Measurements from ENCODE around the gene AKAP9.

AKAP9 gene

DNA sequence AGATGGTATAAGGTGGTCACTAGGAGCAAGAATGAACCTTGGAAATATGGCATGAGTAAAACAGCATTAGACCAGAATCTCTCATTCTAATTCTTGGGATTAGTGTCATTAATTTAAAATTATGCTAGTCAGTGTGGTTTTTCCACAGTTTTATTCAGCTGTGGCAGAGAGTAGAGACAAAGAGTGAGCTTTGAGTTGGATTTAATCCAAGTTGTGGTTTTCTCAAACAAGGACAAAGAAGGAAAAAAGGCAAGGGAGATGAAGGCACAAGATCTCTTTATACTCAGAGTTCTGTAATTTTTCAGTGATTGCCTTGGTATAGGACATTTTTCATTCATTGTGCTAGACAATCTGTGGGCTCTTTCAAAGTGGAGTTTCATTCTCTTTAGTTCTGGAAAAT, 28.2 kb upstream of the AKAP9 start:
- H3K36me3 ChIP-seq = no peaks in the 10 kb centered on the region
- TF ChIP-seq Cebpa-rat (IDR thresholded peaks at IDR 0.05) = no peak
- H3K4me1 ChIP-seq = peaks cover 7% of the 10 kb centered on the region; the same call in 1 of the 2 replicates
- no peaks in the 10 kb centered on the region for H3K27me3 ChIP-seq
- no peak overlapping the region for H3K9ac ChIP-seq
- H3K9me3 ChIP-seq = 0 out of 2 replicates have a peak, but pooled peaks cover 4% of the 10 kb centered on the region
- H3K27ac ChIP-seq = no peak overlapping the region
- no peak overlapping the region for H3K4me3 ChIP-seq
- H4K20me1 ChIP-seq = no peaks in the 10 kb centered on the region
- H3K4me2 ChIP-seq = no peak overlapping the region

DNA sequence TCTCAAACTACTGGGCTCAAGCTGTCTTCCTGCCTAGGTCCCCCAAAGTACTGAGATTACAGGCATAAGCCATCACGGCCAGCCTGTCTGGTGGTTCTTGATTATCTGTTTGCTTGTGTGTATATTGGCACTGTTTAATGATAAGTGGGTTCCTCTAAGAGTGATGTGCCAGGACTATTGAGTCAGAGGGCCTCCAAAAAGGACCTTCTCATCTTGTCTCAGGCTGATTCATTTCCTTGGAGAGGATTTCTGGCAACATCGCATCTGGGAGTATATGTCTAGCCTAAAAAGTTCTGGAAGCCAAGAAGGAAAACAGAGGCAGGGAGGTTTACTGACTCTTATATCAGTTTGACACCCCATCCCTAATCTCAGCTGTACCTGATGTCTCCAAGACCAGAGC, 27.1 kb upstream of the AKAP9 start:
- Histone ChIP-seq H3K27ac (no peak overlapping the region), H3K9me3 (0 out of 2 replicates have a peak, but pooled peaks cover 4% of the 10 kb centered on the region), H3K4me3 (no peak overlapping the region), H4K20me1 (no peaks in the 10 kb centered on the region), H3K4me2 (no peak overlapping the region), H3K4me1 (peaks cover 7% of the 10 kb centered on the region; the same call in 1 of the 2 replicates), H3K9ac (no peak overlapping the region), H3K36me3 (no peaks in the 10 kb centered on the region), H3K27me3 (no peaks in the 10 kb centered on the region)
- TF ChIP-seq Cebpa-rat (IDR thresholded peaks at IDR 0.05) = no peak

DNA sequence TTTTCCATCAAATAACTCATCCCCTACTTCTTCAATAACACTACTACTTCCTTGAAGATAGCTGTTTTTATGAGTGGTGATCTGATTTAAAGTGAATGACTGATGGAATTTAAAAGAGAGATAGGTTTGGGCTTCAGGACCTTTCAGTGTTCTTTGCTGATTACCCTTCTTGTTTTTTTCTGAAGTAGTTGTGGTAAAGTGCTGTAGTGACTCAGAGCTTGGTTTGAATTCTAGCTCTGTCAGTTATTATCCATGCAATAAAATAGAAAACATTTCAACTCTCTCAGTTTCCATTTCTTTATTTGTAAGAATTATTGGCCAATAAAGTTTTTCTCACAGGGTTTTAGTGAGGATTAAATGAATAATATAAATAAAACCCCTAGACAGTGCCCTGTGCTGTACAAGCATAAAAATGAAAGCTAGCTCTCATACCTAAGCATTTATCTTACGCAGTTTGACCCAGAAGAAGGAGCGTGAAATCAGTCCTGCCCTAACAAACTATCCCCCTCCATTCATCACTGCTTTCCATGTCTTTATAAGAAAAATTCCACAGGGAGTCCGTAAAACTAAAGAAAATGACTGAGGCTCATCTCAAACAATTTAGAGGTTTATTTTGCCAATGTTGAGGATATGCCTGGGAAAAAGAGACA, 25.1 kb upstream of the AKAP9 start:
- H3K9ac ChIP-seq = no peak overlapping the region
- no peak for TF ChIP-seq Cebpa-rat (IDR thresholded peaks at IDR 0.05)
- H3K9me3 ChIP-seq = 0 out of 2 replicates have a peak, but pooled peaks cover 4% of the 10 kb centered on the region
- peaks cover 7% of the 10 kb centered on the region; the same call in 1 of the 2 replicates for H3K4me1 ChIP-seq
- no peaks in the 10 kb centered on the region for H3K27me3 ChIP-seq
- no peak overlapping the region for H3K4me3 ChIP-seq
- no peak overlapping the region for H3K4me2 ChIP-seq
- no peaks in the 10 kb centered on the region for H3K36me3 ChIP-seq
- H4K20me1 ChIP-seq = no peaks in the 10 kb centered on the region
- H3K27ac ChIP-seq = no peak overlapping the region

DNA sequence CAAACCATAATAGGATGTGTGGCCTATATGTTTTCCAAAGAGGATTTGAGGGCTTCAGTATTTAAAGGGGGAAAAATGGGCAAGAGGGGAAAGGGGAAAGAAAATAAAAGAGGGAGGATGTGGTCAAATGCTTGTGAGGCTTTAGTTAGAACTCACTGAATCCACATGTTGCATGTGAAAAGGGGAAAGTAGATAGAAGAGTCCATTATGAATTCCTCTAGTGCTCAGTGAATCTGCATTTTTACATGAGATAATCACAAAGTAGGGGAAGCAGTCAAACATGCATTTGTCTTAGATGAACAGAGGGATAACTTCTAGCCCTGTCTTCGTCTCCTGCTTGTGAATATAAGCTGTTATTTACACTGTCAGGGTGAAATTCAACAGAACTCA, 24.6 kb upstream of the AKAP9 start:
- peaks cover 7% of the 10 kb centered on the region; the same call in 1 of the 2 replicates for H3K4me1 ChIP-seq
- no peaks in the 10 kb centered on the region for H3K36me3 ChIP-seq
- H4K20me1 ChIP-seq = no peaks in the 10 kb centered on the region
- no peak for TF ChIP-seq Cebpa-rat (IDR thresholded peaks at IDR 0.05)
- no peaks in the 10 kb centered on the region for H3K27me3 ChIP-seq
- no peak overlapping the region for H3K9ac ChIP-seq
- H3K9me3 ChIP-seq = 0 out of 2 replicates have a peak, but pooled peaks cover 3% of the 10 kb centered on the region
- no peak overlapping the region for H3K4me3 ChIP-seq
- H3K4me2 ChIP-seq = no peak overlapping the region
- H3K27ac ChIP-seq = no peak overlapping the region

DNA sequence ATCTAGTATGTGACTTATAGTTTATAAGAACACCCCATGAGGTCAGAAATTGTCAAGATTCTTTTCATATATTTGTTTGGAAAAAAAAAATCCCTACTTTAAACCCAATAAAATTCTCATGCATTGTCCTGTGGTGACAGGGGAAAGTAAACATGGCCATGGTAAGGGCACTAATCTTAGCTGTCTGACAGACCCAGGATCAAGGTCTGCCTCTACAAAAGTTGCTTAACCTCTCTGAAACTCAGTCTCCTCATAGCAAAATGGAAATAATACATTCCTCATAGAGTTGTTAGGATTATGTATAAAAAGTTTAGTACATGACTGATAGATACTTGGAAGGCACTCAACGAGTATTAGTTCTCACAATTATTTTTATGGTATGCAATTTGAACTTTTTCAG, 22.3 kb upstream of the AKAP9 start:
- Histone ChIP-seq H3K27ac (no peak overlapping the region), H3K36me3 (no peaks in the 10 kb centered on the region), H4K20me1 (no peaks in the 10 kb centered on the region), H3K4me2 (no peak overlapping the region), H3K9me3 (no peaks in the 10 kb centered on the region), H3K9ac (no peak overlapping the region), H3K4me1 (no peaks in the 10 kb centered on the region), H3K27me3 (no peaks in the 10 kb centered on the region), H3K4me3 (no peak overlapping the region)
- TF ChIP-seq Cebpa-rat (IDR thresholded peaks at IDR 0.05) = no peak

DNA sequence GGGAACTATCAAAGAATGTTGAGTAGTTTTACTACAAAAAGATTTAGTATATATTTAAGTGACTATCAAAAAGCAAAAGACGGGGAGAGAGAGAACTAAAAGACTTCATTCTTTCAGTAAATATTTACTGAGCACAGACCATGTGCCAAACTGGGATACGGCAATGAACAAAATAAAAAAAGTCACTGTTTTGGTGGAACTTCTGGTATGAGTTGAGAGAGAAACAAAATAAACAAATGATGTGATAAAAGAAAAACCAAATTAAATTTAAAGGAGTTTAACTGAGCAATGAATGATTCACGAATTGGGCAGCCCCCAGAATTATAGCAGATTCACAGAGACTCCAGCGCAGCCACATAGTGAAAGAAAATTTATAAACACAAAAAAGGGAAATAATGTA, 17.8 kb upstream of the AKAP9 start:
- Histone ChIP-seq H3K27me3 (no peaks in the 10 kb centered on the region), H3K9me3 (no peaks in the 10 kb centered on the region), H3K4me2 (no peak overlapping the region), H3K4me1 (no peaks in the 10 kb centered on the region), H3K9ac (no peak overlapping the region), H4K20me1 (no peaks in the 10 kb centered on the region), H3K36me3 (no peaks in the 10 kb centered on the region), H3K4me3 (no peak overlapping the region), H3K27ac (no peak overlapping the region)
- TF ChIP-seq Cebpa-rat (IDR thresholded peaks at IDR 0.05) = no peak

DNA sequence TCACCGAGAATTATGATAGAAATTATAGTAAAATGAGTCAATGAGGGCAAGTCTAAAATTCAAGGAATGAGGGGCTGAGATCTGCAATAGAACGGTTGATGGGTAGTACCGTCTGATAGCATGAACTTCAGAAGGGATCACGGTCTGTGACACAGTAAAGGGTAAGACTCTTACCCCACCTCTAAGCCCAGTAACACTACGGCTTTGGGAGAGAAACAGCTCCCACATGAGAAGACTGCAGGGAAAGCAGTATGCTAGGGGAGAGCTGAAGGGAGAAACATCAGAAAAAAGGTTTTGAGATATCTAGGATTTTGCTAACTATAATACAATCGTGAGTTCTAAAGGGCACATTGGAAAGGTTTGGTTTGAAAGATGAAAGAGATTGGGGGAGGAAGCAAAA, 12.8 kb upstream of the AKAP9 start:
- no peak overlapping the region for H3K4me2 ChIP-seq

DNA sequence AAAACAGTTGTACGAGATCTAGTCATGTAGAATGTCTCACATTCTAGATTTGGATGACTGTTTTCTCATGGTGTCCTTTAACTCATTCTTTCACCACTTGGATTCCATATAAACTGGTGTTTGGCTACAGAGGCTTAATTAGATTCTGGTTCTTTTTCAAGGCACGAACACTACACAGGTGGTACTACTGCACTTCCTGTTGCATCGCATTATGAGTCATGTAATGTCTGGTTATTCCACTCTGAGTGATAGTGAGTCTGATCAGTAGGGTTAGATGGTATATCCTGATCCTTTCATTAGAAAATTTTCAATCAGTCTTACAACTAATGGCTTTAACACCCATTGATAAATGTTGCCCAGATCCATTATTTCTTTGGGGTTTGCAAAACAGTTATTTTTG, 11.2 kb upstream of the AKAP9 start:
- no peaks in the 10 kb centered on the region for H3K27me3 ChIP-seq
- H3K9me3 ChIP-seq = no peaks in the 10 kb centered on the region
- H4K20me1 ChIP-seq = no peaks in the 10 kb centered on the region
- no peaks in the 10 kb centered on the region for H3K4me1 ChIP-seq
- no peak overlapping the region for H3K4me2 ChIP-seq
- no peaks in the 10 kb centered on the region for H3K36me3 ChIP-seq
- no peak overlapping the region for H3K27ac ChIP-seq
- no peak overlapping the region for H3K4me3 ChIP-seq
- no peak overlapping the region for H3K9ac ChIP-seq
- no peak for TF ChIP-seq Cebpa-rat (IDR thresholded peaks at IDR 0.05)

More for the DNA sequence above, 12.8 kb upstream of the AKAP9 start:
- H3K36me3 ChIP-seq = no peaks in the 10 kb centered on the region
- H3K9me3 ChIP-seq = no peaks in the 10 kb centered on the region
- no peaks in the 10 kb centered on the region for H3K27me3 ChIP-seq
- H3K4me3 ChIP-seq = no peak overlapping the region
- H3K4me1 ChIP-seq = no peaks in the 10 kb centered on the region
- no peak overlapping the region for H3K27ac ChIP-seq
- no peak for TF ChIP-seq Cebpa-rat (IDR thresholded peaks at IDR 0.05)
- H4K20me1 ChIP-seq = no peaks in the 10 kb centered on the region
- H3K9ac ChIP-seq = no peak overlapping the region

DNA sequence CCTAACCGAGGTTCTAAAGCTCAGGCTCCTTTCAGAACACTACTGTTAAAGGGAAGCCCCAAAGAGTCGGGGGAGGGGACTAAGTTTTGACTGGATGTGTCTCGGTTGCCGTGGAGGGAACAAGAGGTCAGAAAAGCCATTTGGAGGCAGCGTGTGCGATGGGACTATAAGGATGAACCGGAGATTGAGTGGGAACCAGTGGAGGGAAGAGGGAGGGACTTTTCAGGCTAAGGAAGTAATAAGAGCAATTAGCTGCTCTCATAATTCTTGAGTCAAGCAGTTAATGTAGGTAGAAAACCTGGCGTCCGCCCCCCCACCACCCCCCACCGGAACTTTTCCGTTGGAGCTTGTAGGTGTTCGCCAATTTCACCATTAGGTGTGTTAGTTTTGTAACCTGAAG, 491 bp upstream of the AKAP9 start:
- H3K9ac ChIP-seq = peak overlapping the region; percentile 92
- peaks cover 36% of the 10 kb centered on the region for H4K20me1 ChIP-seq
- no peaks in the 10 kb centered on the region for H3K27me3 ChIP-seq
- no peak for TF ChIP-seq Cebpa-rat (IDR thresholded peaks at IDR 0.05)
- H3K36me3 ChIP-seq = 0 out of 2 replicates have a peak, but pooled peaks cover 4% of the 10 kb centered on the region
- H3K4me1 ChIP-seq = peaks cover 37% of the 10 kb centered on the region
- peak overlapping the region; percentile 86 for H3K4me3 ChIP-seq
- H3K27ac ChIP-seq = peak overlapping the region; percentile 91
- H3K4me2 ChIP-seq = peak overlapping the region; percentile 93
- H3K9me3 ChIP-seq = no peaks in the 10 kb centered on the region

DNA sequence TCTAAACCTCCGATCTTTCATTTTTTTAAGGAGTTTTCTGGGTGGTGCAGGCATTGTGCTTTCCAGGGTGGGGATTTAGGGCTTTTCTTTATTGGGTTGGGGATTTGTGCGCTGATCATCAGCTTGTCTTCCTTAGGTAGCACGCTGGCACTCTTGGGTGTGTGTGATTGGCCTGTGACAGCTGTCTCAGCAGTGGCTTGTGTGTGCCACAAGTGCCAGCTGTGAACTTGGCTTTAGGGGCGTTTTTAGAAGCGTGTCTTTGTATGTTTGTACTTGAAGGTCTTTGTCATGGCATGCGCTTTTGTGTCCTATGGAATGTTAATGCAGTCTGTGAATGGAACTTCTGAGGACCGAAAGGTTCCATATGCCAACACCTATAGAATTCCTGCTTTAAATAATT, 788 bp downstream of the AKAP9 start:
- peaks cover 49% of the 10 kb centered on the region for H3K4me1 ChIP-seq
- no peaks in the 10 kb centered on the region for H3K27me3 ChIP-seq
- H3K36me3 ChIP-seq = 0 out of 2 replicates have a peak, but pooled peaks cover 4% of the 10 kb centered on the region
- peak overlapping the region; percentile 86 for H3K4me3 ChIP-seq
- peak overlapping the region; percentile 92 for H3K9ac ChIP-seq
- H3K4me2 ChIP-seq = peak overlapping the region; percentile 93
- no peaks in the 10 kb centered on the region for H3K9me3 ChIP-seq
- TF ChIP-seq Cebpa-rat (IDR thresholded peaks at IDR 0.05) = no peak
- H3K27ac ChIP-seq = peak overlapping the region; percentile 91
- peaks cover 49% of the 10 kb centered on the region for H4K20me1 ChIP-seq

Measured in BLaER1 (cell line).